Measurements from ENCODE around the gene PCNA.

Gene PCNA

GRCh38 chr20:5119435-5120184 lies at the start of gene PCNA:
PCNA (minus strand) TSS chr20:5119958; CDS start chr20:5119798, 160 bp downstream.
- DNase-seq (ENCODE audit: low read depth in 2 of 2), result peak; percentile 89 to 90

DNA sequence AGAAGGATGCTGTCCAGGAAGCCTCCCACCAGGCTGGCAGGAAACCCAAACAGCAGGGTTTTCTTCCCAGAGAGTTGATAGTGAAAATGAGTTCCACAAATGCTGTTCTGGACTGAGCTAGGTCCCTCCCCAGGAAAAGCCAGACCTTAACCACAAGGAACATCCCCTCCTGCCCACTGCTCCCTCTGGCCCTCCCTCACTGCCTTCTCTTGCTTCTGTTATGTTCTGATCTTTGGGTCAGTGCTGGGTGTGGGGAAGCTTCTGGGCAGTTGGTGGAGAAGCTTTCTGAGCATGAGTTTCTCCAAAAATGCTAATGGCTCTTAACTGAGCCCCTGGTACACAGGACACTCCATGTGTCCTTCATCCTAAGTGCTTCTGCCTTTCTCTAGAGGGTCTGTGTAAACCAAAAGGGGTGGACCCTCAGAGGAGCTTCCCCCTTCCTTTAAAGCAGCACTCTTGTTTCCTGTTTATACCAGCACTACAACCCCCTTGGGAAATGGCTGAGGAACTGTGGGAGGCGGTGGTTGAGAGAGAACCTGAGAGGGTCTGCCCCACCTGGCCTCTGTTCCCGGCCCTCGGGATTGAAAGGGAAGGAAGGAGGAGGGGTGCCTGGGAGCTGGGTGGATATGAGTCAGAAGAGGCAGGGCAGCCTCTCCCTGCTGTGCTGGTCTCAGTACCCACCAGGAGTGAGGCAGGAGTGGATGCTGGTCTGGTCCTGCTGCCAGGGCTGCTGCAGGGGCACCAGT lies 49.1 kb upstream of the PCNA start:
- no peak for DNase-seq (ENCODE audit: low read depth in 2 of 2)

DNA sequence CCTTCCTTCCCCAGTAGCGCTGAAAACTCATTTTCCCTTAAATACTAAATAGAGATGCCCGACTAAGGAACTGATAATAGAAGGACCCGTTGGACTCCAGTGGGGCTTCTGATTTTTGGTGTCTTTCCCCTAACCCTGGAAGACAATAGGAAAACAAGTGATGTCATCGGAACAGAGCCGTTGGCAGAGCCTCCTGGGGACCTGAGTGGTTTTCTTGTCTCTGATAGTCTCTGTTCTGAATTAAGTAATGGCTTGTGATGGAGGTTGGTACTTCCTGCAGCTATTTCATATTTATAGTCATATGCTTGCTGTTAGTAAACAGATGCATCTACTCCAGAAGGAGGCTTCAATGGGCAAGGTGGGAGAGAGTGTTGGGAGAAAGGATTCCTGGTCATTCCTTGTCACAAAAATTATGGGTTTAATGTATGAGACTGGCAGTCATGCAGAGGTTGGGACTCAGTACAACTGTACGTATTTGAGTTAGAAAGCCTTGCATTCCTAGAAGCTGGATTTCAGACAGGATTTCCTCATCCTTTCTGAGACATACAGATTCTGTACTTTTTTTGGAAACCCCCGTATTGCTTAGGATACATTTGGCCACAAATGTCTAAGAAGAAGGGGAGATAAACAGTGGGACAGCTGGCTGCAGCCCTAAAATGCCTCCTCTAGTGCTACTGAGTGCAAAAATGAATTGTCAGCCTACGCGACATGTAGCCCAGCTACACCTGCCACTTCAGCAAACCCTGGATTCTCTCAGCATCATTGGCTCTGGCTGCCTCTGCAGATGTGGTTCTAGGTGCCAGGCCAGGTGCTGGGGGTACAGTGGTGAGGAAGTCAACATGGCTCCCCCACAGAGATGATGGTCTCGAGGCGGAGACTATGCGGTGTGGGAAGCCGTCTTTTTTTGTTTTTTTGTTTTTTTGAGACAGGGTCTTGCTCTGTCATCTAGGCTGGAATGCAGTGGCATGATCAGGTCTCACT lies 45.2 kb upstream of the PCNA start:
- no peak for DNase-seq (ENCODE audit: low read depth in 2 of 2)

DNA sequence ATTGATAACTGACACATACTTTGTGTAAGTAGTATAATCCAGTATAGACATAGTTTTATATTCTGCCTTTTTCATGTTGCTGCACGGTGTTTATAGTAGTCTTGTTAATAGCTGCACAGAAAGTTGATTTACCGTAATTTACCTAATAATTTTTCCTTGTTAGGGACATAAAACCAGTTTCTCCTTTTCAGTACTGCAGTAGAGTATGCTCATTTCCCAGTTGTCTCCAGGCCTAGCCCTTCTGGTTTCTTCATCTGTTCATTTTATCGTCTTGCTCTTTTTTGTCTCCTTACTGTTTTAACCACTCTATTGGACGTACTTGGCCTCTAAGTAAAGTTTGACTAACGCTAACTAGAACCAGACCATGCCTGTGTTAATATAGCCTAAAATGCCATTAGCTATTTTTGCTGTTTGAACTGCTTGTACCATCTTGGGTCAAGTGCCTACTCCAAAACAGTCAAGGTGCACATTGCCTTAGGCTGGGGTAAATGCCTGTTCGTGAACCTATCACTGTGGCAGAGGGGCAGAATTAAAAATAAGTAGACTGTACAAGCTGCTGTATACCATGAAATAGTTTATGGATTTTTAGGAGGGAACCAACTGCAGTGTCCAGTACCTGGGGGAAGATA lies 41.9 kb upstream of the PCNA start:
- DNase-seq (ENCODE audit: low read depth in 2 of 2), result no peak

DNA sequence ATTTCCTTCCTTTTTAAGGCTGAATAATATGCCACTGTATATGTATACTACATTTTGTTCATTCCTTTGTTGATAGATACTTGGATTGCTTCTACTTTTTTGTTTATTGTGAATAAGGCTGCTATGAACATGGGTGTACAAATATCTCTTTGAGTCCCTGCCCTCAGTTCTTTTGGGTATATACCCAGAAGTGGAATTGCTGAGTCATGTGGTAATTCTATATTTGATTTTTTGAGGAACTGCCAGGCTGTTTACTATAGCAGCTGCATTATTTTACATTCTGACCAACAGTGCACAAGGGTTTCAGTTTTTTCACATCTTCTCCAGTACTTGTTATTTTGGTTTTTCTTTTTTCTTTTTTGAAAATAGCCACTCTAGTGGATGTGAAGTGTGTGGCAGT lies 41.1 kb upstream of the PCNA start:
- DNase-seq (ENCODE audit: low read depth in 2 of 2), result no peak

GRCh38 chr20:5159928-5160327 lies 40.2 kb upstream of the PCNA start:
- no peak for DNase-seq (ENCODE audit: low read depth in 2 of 2)

- DNase-seq (ENCODE audit: low read depth in 2 of 2), result no peak
These were observed 37.1 kb upstream of the PCNA start for GRCh38 chr20:5156675-5157448.

DNA sequence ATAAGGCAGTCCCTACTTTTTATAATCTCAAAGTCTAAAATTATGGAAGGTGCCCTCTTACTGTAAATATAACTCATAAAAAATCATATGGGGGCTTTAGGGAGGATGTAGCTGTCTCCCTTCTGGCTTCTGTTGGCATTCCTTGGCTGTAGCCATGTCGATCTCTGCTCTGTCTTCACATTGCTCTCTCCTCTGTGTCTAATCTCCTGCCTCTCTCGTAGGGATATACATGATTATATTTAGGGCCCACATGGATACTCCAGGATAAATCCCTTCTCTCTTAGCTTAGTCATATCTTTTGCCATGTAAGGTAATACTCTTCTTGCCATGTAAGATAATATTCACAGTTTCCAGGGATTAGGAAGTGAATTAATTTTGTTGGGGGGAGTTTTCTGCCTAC lies 35.6 kb upstream of the PCNA start:
- no peak for DNase-seq (ENCODE audit: low read depth in 2 of 2)

DNA sequence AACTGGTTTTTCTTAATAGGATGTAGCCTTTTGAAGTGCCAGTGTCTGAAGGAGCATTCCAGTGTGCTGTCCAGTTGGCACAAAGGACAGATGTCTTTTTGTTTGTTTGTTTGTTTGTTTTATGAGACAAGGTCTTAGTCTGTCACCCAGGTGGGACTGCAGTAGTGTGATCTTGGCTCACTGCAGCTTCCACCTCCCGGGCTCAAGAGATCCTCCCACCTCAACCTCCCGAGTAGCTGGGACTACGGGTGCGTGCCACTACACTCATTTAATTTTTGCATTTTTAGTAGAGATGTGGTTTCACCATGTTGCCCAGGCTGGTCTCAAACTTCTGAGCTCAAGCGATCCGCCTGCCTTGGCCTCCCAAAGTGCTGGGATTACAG lies 34.8 kb upstream of the PCNA start:
- no peak for DNase-seq (ENCODE audit: low read depth in 2 of 2)

DNA sequence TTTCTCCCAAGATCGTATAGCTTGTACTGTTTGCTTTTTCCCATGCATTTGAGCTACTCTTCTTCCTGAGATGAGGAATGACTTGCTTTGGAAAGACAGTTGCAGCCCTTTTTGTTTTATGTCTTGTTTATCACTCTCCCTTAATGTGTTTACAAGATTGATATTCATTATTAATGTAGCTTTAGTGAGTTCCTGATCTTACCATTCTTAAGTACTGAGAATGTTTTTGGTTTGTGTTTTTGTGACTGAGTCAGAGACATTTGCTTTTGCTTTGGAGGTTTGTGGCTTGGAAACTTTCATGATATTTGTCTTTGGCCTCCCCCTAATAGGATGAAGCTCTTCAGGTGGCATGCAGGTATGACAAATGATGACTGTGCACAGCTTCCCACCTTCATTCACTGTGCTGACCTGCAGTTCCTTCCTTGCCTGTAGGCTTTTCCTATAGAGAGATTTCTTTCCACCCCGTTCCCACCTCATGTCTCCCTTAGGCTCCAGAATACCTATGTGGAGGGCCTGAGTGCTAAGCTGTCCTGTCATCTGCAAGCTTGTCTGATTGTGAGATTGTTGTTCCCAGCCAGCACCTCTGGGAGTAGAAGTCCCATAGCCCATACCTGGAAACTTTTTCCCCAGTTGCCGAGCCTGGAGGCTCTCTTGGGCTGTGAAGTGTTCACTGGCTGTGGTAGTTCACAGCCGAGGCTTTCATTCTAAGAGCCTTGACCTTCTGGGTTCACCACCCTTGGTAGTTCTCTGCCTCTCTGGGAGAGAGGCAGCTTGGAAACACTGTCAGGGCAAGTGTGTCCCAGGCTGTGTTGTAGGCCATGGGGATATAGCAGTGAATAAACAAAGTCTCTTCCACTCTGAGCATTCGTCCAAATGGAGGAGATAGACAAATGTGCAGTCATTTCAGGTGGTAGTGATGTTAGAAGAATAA lies 34.1 kb upstream of the PCNA start:
- DNase-seq (ENCODE audit: low read depth in 2 of 2), result no peak

DNA sequence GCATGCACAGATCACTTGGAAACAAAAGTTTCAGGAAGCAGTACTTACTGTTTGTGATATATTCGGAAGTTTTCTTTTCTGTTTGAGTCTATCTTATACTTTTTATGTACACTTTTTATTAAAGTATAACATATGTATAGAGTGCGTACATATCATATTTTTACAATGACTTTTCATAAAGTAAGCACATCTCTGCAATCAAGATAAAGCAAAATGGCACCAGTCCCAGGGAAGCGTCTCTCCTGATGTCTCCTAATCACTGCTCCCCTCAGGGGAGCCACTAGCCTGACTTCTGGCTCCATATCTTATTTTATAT lies 33.4 kb upstream of the PCNA start:
- DNase-seq (ENCODE audit: low read depth in 2 of 2), result no peak

DNA sequence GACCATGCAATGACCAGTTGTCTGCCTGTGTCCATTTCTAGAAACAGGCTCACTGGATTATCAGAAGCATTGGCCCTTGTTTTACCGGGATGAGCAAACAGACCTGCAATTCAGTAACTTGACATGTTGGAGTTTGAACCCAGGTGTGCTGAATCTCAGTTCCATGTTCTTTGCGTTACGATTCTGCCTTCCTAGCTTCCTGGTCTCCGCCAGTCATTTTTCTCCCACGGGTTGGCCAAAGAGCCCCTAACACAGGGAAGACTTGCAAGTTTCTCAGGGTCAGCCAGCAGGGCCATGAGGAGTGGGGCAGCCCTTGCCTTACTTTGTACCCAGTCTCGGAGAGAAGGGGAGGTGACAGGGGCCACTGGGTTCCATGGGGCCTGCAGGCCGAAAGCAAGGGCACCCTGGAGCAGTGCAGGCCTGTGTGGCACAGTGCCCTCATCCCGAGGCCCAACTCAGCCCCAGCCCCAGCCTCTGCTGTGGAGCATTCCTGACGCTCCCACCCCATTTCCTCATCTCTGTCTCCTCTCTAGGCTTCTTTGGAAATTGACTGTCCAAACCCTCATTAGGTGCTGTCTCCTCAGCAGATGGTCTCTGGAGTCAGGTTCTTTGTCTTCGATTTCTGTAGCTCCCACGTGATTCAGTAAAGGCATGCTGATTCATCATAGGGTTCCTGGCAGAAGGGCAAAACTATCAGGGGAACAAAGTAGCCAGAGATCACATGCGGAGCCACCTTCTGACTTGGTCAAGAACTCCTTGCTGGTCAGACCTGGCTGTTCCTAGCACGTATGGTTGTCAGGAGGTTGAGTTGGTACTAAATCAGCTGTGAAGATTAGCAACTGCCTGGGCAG lies 30.7 kb upstream of the PCNA start:
- DNase-seq (ENCODE audit: low read depth in 2 of 2), result no peak

DNA sequence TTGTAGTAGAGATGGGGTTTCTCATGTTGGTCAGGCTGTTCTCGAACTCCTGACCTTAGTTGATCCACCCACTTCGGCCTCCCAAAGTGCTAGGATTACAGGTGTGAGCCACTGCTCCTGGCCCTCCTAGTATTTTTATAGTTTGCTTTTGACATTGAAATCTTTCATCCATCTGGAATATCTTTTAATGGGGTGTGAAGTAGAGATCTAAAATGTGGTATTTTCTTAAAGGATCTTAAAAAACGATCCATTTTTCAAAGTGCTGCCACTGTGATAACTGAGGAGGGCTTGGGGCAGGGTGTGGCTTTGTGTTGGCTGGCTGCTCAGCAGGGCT lies 30.1 kb upstream of the PCNA start:
- no peak for DNase-seq (ENCODE audit: low read depth in 2 of 2)

DNA sequence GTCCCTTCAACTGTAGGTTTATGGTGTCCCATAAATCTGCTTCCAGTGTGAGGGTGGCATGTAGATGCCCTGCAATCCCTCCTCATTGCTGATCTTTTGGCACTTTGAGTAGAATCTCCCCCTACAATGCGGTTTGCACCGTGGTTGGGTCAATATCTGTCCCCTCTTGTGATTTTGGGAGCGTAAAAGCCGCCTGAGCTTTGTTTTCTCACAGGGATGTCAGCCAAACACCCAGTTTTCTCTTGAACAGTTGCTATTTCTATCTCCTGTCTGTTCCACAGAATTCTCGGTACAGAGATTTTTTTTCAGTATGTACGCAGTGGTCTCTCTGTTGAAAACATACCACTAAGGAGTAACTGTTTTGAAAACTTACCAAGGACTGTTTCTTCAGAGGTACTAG lies 28.8 kb upstream of the PCNA start:
- no peak for DNase-seq (ENCODE audit: low read depth in 2 of 2)

DNA sequence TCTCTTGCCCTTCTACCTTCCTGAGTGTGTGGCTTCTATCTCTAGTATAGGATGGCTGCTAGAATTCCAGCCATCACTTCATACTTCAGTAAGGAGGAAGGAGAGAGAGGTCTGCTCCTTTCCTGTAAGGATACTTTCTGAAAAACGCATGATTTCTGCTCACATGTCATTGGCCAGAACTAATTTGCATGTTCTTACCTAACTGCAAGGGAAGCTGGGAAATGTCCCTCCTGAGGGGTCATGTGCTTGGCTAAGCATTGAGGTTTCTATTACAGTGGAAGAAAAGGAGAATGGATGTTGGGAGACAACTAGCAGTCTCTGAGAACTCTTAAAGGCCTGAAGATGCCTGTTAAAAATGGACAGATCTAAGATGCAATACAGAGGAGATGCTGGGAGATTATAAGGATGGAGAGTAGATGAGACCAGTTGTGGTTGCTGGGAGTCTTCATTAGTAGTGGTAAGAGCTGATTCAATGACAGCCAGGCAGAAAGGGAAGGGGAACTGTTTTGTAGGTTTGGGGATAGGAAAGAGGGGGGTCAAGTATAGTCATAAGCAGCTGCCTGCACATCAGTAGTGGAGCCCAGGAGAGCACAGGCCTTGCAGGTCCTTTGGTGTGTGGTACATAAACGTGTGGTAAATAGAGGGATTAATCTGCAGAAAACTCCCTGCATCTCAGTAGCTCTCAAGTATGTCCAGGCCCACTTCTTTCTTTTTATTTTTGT lies 27.3 kb upstream of the PCNA start:
- DNase-seq (ENCODE audit: low read depth in 2 of 2), result no peak

DNA sequence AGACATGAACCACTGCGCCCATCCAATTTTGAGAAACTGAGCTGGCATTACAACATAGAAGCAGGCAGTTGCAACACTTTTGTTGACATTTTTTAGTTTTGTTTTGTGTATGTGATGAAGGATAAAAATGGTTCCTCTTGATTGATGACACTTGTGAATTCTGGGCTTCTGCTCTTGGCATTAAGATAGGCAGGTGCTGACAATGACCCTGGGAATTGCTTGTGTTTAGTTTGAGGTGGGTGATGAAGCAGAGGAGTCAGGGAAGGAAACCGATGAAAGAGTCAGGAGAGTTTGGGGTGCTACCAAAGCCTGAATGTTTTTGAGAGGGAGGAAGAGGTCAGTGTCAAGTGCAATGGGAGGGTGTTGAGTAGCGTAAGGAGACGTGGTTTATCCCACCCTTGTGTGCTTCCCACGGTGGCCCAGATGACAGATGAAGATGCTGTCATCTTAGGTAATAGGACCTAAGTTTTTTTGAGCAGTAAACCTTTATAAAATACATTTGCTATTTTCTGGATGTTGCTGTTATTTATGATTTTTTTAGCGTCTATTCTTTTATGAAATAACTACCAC lies 26.4 kb upstream of the PCNA start:
- DNase-seq (ENCODE audit: low read depth in 2 of 2), result no peak

- no peak for DNase-seq (ENCODE audit: low read depth in 2 of 2)
These were observed 25.8 kb upstream of the PCNA start for GRCh38 chr20:5145365-5146098.

GRCh38 chr20:5143851-5144250 lies 24.1 kb upstream of the PCNA start:
- no peak for DNase-seq (ENCODE audit: low read depth in 2 of 2)
